Gastroesophageal sphincter (tissue), 4 donors: ENCODE results near the gene GRSF1. TPM values are rescaled to one million over a fixed set of nuclear protein-coding genes. Genes with fewer than 3 reads are reported as not detected.

Experiments used
- ATAC-seq: fragments of 150-250 bp; one replicate; pipeline ENCODE4 v1.9.1; 2016; ENCODE audit warnings: mild to moderate bottlenecking, moderate library complexity
- H3K27ac ChIP-seq, 4 donors: fragments of 200-600 bp; sonication (generic) in 3 of 4; 1 replicate in 3 of 4; 2 replicates in 1 of 4; pipeline ENCODE4 v1.5.1; 2016 to 2019
- H3K27me3 ChIP-seq: fragments of 200-600 bp; sonication (generic); one replicate; pipeline ENCODE4 v1.5.1; 2019
- H3K36me3 ChIP-seq, 2 donors: fragments of 200-600 bp; sonication (generic); one replicate each; pipeline ENCODE4 v1.5.1; 2019; ENCODE audit warnings: control low read depth in 1 of 2
- H3K4me1 ChIP-seq, 3 donors: fragments of 200-600 bp; sonication (generic); 1 replicate in 2 of 3; 2 replicates in 1 of 3; pipeline ENCODE4 v1.5.1; 2016 to 2019; ENCODE audit warnings: control low read depth in 2 of 3
- H3K4me3 ChIP-seq, 2 donors: fragments of 200-600 bp; sonication (generic); one replicate each; pipeline ENCODE4 v1.5.1; 2019; ENCODE audit warnings: mild to moderate bottlenecking in 1 of 2, moderate library complexity in 1 of 2
- H3K9me3 ChIP-seq, 3 donors: fragments of 200-600 bp; sonication (generic); one replicate each; pipeline ENCODE4 v1.5.1; 2017 to 2019; ENCODE audit warnings: control low read depth in 2 of 3
- CTCF ChIP-seq, 4 experiments: fragments of 200-600 bp in 2 of 4; fragments of 450-650 bp in 2 of 4; sonication (generic) in 1 of 4; IDR thresholded peaks; one replicate each; pipeline ENCODE4 v1.5.1; 2017 to 2019; ENCODE audit warnings: antibody characterized with exemption in 4 of 4, mild to moderate bottlenecking in 2 of 4, moderate library complexity in 2 of 4
- EP300 ChIP-seq: sonication (generic); formaldehyde crosslinking; IDR thresholded peaks from one replicate; pipeline ENCODE4 v1.6.1; 2017; ENCODE audit warnings: antibody characterized with exemption, mild to moderate bottlenecking
- POLR2A ChIP-seq, 2 donors: fragments of 450-650 bp; IDR thresholded peaks; one replicate each; pipeline ENCODE4 v1.6.1; 2017; ENCODE audit warnings: antibody characterized with exemption in 2 of 2, mild to moderate bottlenecking in 2 of 2, moderate library complexity in 1 of 2
- POLR2AphosphoS5 ChIP-seq: sonication (generic); formaldehyde crosslinking; IDR thresholded peaks from one replicate; pipeline ENCODE4 v1.6.1; 2017; ENCODE audit warnings: antibody characterized with exemption
- WGBS, 2 donors: methylation state at CpG; one replicate each; pipeline ENCODE4 v1.1.5; 2018; ENCODE audit warnings: low coverage in 1 of 2; 5-methylcytosine and 5-hydroxymethylcytosine counted together
- total RNA-seq, 4 donors: library from RNA; depleted of rRNA; stranded (reverse); fragments of >200 nt; gene quantifications; one replicate each; pipeline ENCODE4 v1.1.0, GENCODE V29; 2016

Gene GRSF1
- total RNA-seq, 4 donors from 2014 or later: 60.7 to 73.5 (median 63.5) TPM

- ATAC-seq: no peak
- H3K4me3 ChIP-seq: no peak overlapping the region
- TF ChIP-seq POLR2AphosphoS5 (no peak), CTCF (IDR thresholded peaks at IDR 0.05) (no peak), POLR2A (IDR thresholded peaks at IDR 0.05) (no peak), EP300 (no peak)
- peaks cover 0 to 37% (median 15%) of the 10 kb centered on the region in 3 donors for H3K4me1 ChIP-seq
- 100% methylated on average over 1 of the region's 1 CpG for WGBS, 2 donors
- no peak overlapping the region for H3K27ac ChIP-seq
- peaks cover 0 to 74% of the 10 kb centered on the region in 2 donors for H3K36me3 ChIP-seq
- no peaks in the 10 kb centered on the region for H3K27me3 ChIP-seq
- no peaks in the 10 kb centered on the region for H3K9me3 ChIP-seq
Measured at GRCh38 chr4:70833675-70834074, 6.0 kb downstream of the GRSF1 start.

- H3K36me3 ChIP-seq: peaks cover 0 to 98% of the 10 kb centered on the region in 2 donors
- no peak overlapping the region for H3K27ac ChIP-seq
- H3K27me3 ChIP-seq: no peaks in the 10 kb centered on the region
- TF ChIP-seq CTCF (IDR thresholded peaks at IDR 0.05) (no peak), EP300 (no peak), POLR2AphosphoS5 (no peak), POLR2A (IDR thresholded peaks at IDR 0.05) (no peak)
- 66 to 94% methylated on average over 2 to 4 of the region's 4 CpGs for WGBS, 2 donors
- H3K4me3 ChIP-seq: no peak overlapping the region
- ATAC-seq: no peak
- no peaks in the 10 kb centered on the region for H3K9me3 ChIP-seq
- H3K4me1 ChIP-seq: peaks cover 0 to 13% (median 0%) of the 10 kb centered on the region in 3 donors
Measured at GRCh38 chr4:70831293-70831692, 8.4 kb downstream of the GRSF1 start.

GRCh38 chr4:70830054-70830453, 9.6 kb downstream of the GRSF1 start:
- peaks cover 0 to 100% of the 10 kb centered on the region in 2 donors for H3K36me3 ChIP-seq
- WGBS, 2 donors: 93% methylated on average over 3 to 9 of the region's 9 CpGs
- H3K9me3 ChIP-seq: no peaks in the 10 kb centered on the region
- no peak overlapping the region for H3K27ac ChIP-seq
- peaks cover 0 to 4% (median 0%) of the 10 kb centered on the region in 3 donors for H3K4me1 ChIP-seq
- ATAC-seq: no peak
- no peak overlapping the region for H3K4me3 ChIP-seq
- H3K27me3 ChIP-seq: no peaks in the 10 kb centered on the region
- TF ChIP-seq EP300: no peak
- no peak for TF ChIP-seq POLR2AphosphoS5
- no peak for TF ChIP-seq POLR2A (IDR thresholded peaks at IDR 0.05)
- no peak for TF ChIP-seq CTCF (IDR thresholded peaks at IDR 0.05)

- H3K27me3 ChIP-seq: no peaks in the 10 kb centered on the region
- H3K27ac ChIP-seq: no peak overlapping the region
- 80 to 100% methylated on average over 1 of the region's 1 CpG for WGBS, 2 donors
- peaks cover 0 to 4% (median 0%) of the 10 kb centered on the region in 3 donors for H3K4me1 ChIP-seq
- H3K4me3 ChIP-seq: no peak overlapping the region
- ATAC-seq: no peak
- no peaks in the 10 kb centered on the region for H3K9me3 ChIP-seq
- TF ChIP-seq POLR2A (IDR thresholded peaks at IDR 0.05) (no peak), POLR2AphosphoS5 (no peak), EP300 (no peak), CTCF (IDR thresholded peaks at IDR 0.05) (no peak)
- peaks cover 0 to 100% of the 10 kb centered on the region in 2 donors for H3K36me3 ChIP-seq
Measured at GRCh38 chr4:70829492-70829891, 10.2 kb downstream of the GRSF1 start.

GRCh38 chr4:70829015-70829414, 10.7 kb downstream of the GRSF1 start:
- Histone ChIP-seq H3K4me3 (no peak overlapping the region), H3K9me3 (no peaks in the 10 kb centered on the region), H3K36me3 (peaks cover 0 to 100% of the 10 kb centered on the region in 2 donors), H3K4me1 (peaks cover 0 to 4% (median 0%) of the 10 kb centered on the region in 3 donors), H3K27ac (no peak overlapping the region), H3K27me3 (no peaks in the 10 kb centered on the region)
- no peak for TF ChIP-seq POLR2A (IDR thresholded peaks at IDR 0.05)
- no peak for TF ChIP-seq CTCF (IDR thresholded peaks at IDR 0.05)
- TF ChIP-seq POLR2AphosphoS5: no peak
- no peak for TF ChIP-seq EP300
- WGBS, 2 donors: 100% methylated on average over 3 of the region's 3 CpGs
- ATAC-seq: no peak
